HCT116 (cell line): ENCODE measurements around the gene VGF. TPM values are rescaled to one million over a fixed set of nuclear protein-coding genes. Genes with fewer than 3 reads are reported as not detected.

ENCODE experiments used
- ATAC-seq: fragments of 200-7000 bp; cut with Tn5 transposase; 2 replicates; pipeline ENCODE4 v1.9.1; 2020; ENCODE audit warnings: mild to moderate bottlenecking, moderate library complexity
- BruUV-seq: library from RNA; stranded (reverse); fragments of 400-500 nt; replicated peaks from 2 replicates; lab custom pipeline; 2021; lab: Mats Ljungman, UMichigan
- CTCF ChIA-PET: fragments of 300-600 bp; sonication (Branson Sonifier 250); formaldehyde crosslinking; loops from one replicate; lab custom pipeline; 2021; ENCODE audit warnings: antibody characterized with exemption; lab: Charles Lee
- POLR2A ChIA-PET: fragments of 300-600, 350-600 bp; sonication (Branson Sonifier 250); formaldehyde crosslinking; loops from one replicate; lab custom pipeline; 2021; ENCODE audit warnings: antibody characterized with exemption; lab: Charles Lee
- RAD21 ChIA-PET, 2 experiments: fragments of 300-600 bp; sonication (Branson Sonifier 250); formaldehyde crosslinking; loops; one replicate each; lab custom pipeline; 2023; ENCODE audit warnings: low total read pairs in 2 of 2; ENCODE audit not compliant: uncharacterized antibody in 2 of 2, unreplicated experiment in 2 of 2, low non-redundant PET in 1 of 2; lab: Charles Lee
- DNase-seq: peaks from one replicate; pipeline ENCODE4 v3.0.0-alpha.2; 2010; ENCODE audit warnings: low read depth, low spot score
- H2AFZ ChIP-seq: fragments of 200-600 bp; shearing (Covaris generic), sonication (generic); 2 replicates; pipeline ENCODE4 v1.6.1; 2017; ENCODE audit warnings: low read depth, mixed run types, mixed read lengths, antibody characterized with exemption, low read length; ENCODE audit not compliant: poor library complexity, severe bottlenecking
- H3K27ac ChIP-seq: 2 replicates; pipeline ENCODE4 v1.5.1; 2012; ENCODE audit warnings: low read depth, low read length
- H3K27me3 ChIP-seq: fragments of 200-600 bp; sonication (generic); 2 replicates; pipeline ENCODE4 v1.6.1; 2016; ENCODE audit warnings: mixed run types, low read length, mixed read lengths; ENCODE audit not compliant: insufficient read depth
- H3K36me3 ChIP-seq, 2 experiments: fragments of 200-500 bp in 1 of 2; fragments of 200-600 bp in 1 of 2; sonication (Bioruptor generic) in 1 of 2; sonication (generic) in 1 of 2; 2 replicates each; pipeline versions ENCODE4 v1.5.1 to v1.6.1; 2014 to 2016; ENCODE audit warnings: low read length in 2 of 2, inconsistent platforms in 1 of 2, mixed read lengths in 1 of 2, mixed run types in 1 of 2; ENCODE audit not compliant: insufficient read depth in 2 of 2, control insufficient read depth in 1 of 2
- H3K4me1 ChIP-seq, 2 experiments: fragments of 200-600 bp in 1 of 2; sonication (generic) in 1 of 2; 2 replicates each; pipeline versions ENCODE4 v1.5.1 to v1.6.1; 2012 to 2017; ENCODE audit warnings: low read length in 2 of 2, inconsistent platforms in 1 of 2, mild to moderate bottlenecking in 1 of 2, mixed read lengths in 1 of 2, mixed run types in 1 of 2, moderate library complexity in 1 of 2; ENCODE audit not compliant: insufficient read depth in 2 of 2, control insufficient read depth in 1 of 2
- H3K4me2 ChIP-seq: fragments of 200-600 bp; sonication (generic); 2 replicates; pipeline ENCODE4 v1.6.1; 2017; ENCODE audit warnings: mixed run types, low read length, mixed read lengths
- H3K4me3 ChIP-seq, 2 experiments: fragments of 200-600 bp in 1 of 2; sonication (generic) in 1 of 2; replicated peaks in 1 of 2; 2 replicates each; pipeline ENCODE4 v1.5.1; 2011 to 2016; ENCODE audit warnings: low read length in 2 of 2, control low read depth in 1 of 2, low read depth in 1 of 2, mild to moderate bottlenecking in 1 of 2, mixed read lengths in 1 of 2, mixed run types in 1 of 2
- H3K79me2 ChIP-seq: fragments of 200-600 bp; sonication (generic); 2 replicates; pipeline ENCODE4 v1.6.1; 2017; ENCODE audit warnings: mild to moderate bottlenecking, mixed run types, low read length, moderate library complexity, mixed read lengths; ENCODE audit not compliant: insufficient read depth
- H3K9ac ChIP-seq: fragments of 200-600 bp; sonication (generic); 2 replicates; pipeline ENCODE4 v1.6.1; 2016; ENCODE audit warnings: low read length, mixed read lengths
- H3K9me2 ChIP-seq: fragments of 200-600 bp; sonication (generic), shearing (Covaris generic); 2 replicates; pipeline ENCODE4 v1.6.1; 2017; ENCODE audit warnings: mixed run types, mild to moderate bottlenecking, moderate library complexity; ENCODE audit not compliant: insufficient read depth
- H3K9me3 ChIP-seq, 2 experiments: fragments of 200-500 bp in 1 of 2; fragments of 200-600 bp in 1 of 2; sonication (Bioruptor generic) in 1 of 2; sonication (generic) in 1 of 2; 2 replicates each; pipeline ENCODE4 v1.6.1; 2014 to 2017; ENCODE audit warnings: low read length in 2 of 2, mixed read lengths in 2 of 2, inconsistent platforms in 1 of 2, low read depth in 1 of 2, mild to moderate bottlenecking in 1 of 2, mixed run types in 1 of 2, moderate library complexity in 1 of 2; ENCODE audit not compliant: control insufficient read depth in 1 of 2, insufficient read depth in 1 of 2
- H4K20me1 ChIP-seq: fragments of 200-600 bp; sonication (generic), shearing (Covaris generic); 2 replicates; pipeline ENCODE4 v1.6.1; 2017; ENCODE audit warnings: mixed run types, mild to moderate bottlenecking, moderate library complexity; ENCODE audit not compliant: insufficient read depth
- CEBPB ChIP-seq: IDR thresholded peaks from 2 replicates; pipeline ENCODE4 v1.6.1; 2012; ENCODE audit warnings: low read depth
- ELF1 ChIP-seq: IDR thresholded peaks from 2 replicates; pipeline ENCODE4 v1.6.1; 2012; ENCODE audit warnings: low read depth, borderline replicate concordance
- POLR2AphosphoS5 ChIP-seq: IDR thresholded peaks from 2 replicates; pipeline ENCODE4 v1.6.1; 2011; ENCODE audit warnings: mild to moderate bottlenecking, low read depth, low read length, moderate library complexity
- YY1 ChIP-seq: IDR thresholded peaks from 2 replicates; pipeline ENCODE4 v1.6.1; 2011; ENCODE audit warnings: low read length, low read depth, moderate library complexity, mild to moderate bottlenecking; ENCODE audit not compliant: insufficient replicate concordance; ENCODE audit errors: extremely low read depth
- ZBTB33 ChIP-seq: IDR thresholded peaks from 2 replicates; pipeline ENCODE4 v1.6.1; 2011; ENCODE audit warnings: mild to moderate bottlenecking, low read length, moderate library complexity; ENCODE audit not compliant: insufficient replicate concordance; ENCODE audit errors: extremely low read depth
- intact Hi-C: fragments of 100-400 bp; cut with micrococcal nuclease; formaldehyde crosslinking; loops from 2 replicates; pipeline ENCODE4 v1.10.0; 2022
- total RNA-seq: library from RNA; stranded (reverse); gene quantifications from one replicate; pipeline ENCODE4 v1.2.1, GENCODE V29; 2021; ENCODE audit not compliant: unreplicated experiment

Gene VGF
- total RNA-seq, 1 experiment from 2014 or later = 43.2 TPM

GRCh38 chr7:101151908-101152651 lies 13.3 kb downstream of the VGF start:
- H3K79me2 ChIP-seq = peaks cover 28% of the 10 kb centered on the region
- ATAC-seq (no peak), DNase-seq (no peak)
- CTCF ChIA-PET = interaction anchor here (3.1 kb wide), 1 partner anchor 8 kb away, joined by 37 read pairs; no protein-coding TSS in a partner anchor
- no peaks in the 10 kb centered on the region for H3K9me3 ChIP-seq
- POLR2A ChIA-PET = interaction anchor here (0.9 to 3.1 kb wide), 3 partner anchors 11 to 15 kb away, joined by 3 to 10 read pairs (median 7); partner anchors contain the start of gene VGF
- peaks cover 20 to 23% of the 10 kb centered on the region in 2 experiments for H3K4me1 ChIP-seq
- no peaks in the 10 kb centered on the region for H3K27me3 ChIP-seq
- no peak overlapping the region for H3K9ac ChIP-seq
- BruUV-seq = no TSS peak
- peaks cover 0 to 9% of the 10 kb centered on the region in 2 experiments; a peak in 1 of 4 replicates for H3K36me3 ChIP-seq
- H3K4me3 ChIP-seq = no peak overlapping the region
- no peak overlapping the region for H3K27ac ChIP-seq
- intact Hi-C loops = no loop called here
- no peaks in the 10 kb centered on the region for H4K20me1 ChIP-seq
- RAD21 ChIA-PET = no interaction called here
- TF ChIP-seq POLR2AphosphoS5 (no peak), YY1 (no peak), CEBPB (no peak), ZBTB33 (no peak), ELF1 (no peak)
- no peaks in the 10 kb centered on the region for H3K9me2 ChIP-seq
- H2AFZ ChIP-seq = no peak overlapping the region
- H3K4me2 ChIP-seq = no peak overlapping the region
